GM19099 (cell line): Measurements from ENCODE around the gene RAG1.

Source experiments
- POLR2A ChIP-seq: IDR thresholded peaks from 3 replicates; pipeline ENCODE4 v1.6.1; 2011; ENCODE audit warnings: low read depth; ENCODE audit not compliant: insufficient read length; ENCODE audit errors: extremely low read depth

RAG1 gene

DNA sequence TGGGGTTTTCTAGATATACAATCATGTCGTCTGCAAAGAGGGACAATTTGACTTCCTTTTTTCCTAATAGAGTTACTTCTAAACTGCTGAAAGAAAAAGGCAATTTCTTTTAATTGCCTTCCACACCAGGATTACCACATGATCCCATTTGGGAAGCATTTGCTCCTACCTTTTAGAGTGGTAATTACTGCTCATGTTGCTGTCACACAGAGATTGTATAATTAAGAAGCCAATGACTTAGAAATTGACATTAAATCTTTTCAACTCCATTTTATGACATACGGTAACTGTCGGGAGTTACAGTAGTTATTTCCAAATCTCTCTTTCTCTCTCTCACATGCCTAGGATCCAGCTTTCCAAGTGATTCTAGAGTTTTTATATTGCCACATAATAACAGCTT is 48.0 kb downstream of the RAG1 start:
- no peak for TF ChIP-seq POLR2A

DNA sequence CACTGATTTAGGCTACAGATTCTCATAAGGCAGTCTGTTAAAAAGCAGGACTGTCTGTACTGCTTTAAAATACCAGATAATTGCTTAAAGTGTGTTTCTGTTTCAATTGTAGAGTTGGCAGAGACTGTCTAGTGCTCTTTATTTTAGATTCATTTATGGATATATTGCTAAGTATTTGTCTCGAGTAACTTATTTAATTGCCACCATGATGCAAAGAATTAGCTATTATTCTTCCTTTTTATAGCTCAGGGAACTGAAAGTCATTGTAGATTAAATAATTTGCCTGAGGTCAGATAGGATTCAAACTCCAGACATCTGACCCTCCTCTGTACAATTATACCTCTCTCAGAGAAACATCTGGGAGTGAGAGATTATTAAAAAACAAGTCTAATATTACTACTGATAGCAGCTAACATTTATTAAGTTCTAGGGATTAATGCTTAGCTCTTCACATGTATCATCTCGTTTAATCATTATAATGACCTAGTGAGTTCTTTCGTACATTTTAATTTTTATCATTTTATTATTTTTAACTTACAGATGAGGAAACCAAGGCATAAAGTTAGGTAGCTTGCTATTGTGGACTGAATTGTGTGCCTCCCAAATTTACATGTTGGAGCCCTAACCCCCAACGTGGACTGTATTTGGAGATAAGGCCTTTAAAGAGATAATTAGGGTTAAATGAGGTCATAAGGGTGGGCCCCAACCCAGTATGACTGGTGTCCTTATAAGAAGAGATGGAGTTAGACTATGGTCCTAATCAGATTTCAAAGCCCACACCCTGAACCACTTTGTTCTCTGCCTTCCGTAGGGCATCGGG is 49.9 kb downstream of the RAG1 start:
- TF ChIP-seq POLR2A = no peak

DNA sequence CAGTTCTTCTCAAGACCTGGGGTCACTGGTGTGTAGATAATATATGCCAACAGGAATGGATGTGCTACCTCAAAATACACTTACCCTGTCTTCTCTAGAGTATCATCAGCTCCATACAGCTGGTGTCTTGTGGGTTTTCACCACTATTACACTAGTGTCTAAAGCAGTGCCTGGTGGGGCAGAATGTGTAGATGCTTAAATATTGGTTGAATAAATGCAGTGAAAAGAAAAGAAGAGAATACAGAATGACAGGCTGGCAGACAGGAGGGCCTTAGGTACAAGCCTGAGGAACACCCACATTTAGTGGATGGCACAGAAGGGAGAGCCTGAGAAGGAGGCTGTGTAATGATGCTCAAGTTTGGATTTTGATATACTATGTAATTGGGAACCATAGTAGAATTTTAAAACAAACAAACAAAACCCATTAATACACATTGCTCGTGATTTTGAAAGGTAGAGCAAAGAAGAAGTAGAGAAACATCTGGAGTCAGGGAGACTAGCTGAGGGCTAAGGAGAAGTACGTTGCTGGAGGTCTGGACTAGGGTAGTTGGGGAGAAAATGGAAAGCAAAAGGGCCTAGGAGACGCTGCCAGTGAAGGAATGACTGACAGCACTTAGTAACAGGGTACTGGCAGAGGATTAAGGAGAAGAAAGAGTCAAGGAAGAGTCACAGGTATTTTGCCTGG is 50.7 kb downstream of the RAG1 start:
- TF ChIP-seq POLR2A = no peak

DNA sequence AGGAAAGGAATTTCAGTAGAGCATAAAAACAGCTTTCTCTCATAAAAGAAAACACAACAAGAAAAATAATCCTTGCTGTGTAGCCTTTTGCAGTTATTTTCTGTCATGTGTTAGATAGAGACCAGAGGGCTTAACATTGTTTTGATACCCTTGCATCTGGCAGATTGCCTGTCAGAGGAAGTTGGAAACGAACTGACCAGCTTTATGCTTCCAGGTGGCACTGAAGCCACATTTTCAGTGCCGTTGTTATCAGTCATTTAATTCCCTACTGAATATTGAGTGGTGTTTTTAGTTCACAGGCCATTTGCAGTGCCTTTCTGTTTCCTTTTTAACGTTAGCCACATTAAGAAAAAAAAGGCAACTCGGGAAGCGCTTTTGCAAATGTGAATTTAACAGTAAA is 51.7 kb downstream of the RAG1 start:
- TF ChIP-seq POLR2A = no peak

DNA sequence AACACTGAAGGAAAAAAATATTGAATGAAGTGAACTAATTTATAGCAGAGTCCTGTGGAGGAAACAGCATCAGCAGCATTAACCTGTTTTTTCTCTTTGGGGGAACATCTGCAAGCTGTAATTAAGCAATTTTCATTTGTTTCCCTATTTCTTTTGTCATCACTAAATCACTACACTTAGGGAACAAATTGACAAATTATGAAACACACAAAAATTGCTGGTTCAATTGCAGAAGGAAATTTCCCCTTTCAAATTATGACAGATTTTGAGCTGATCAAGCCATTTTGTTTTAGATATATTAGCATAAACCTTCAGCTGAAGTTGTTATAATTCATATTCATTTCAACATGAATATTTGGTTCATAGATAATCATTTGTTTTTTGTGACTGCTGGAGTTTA is 52.4 kb downstream of the RAG1 start:
- TF ChIP-seq POLR2A = no peak

DNA sequence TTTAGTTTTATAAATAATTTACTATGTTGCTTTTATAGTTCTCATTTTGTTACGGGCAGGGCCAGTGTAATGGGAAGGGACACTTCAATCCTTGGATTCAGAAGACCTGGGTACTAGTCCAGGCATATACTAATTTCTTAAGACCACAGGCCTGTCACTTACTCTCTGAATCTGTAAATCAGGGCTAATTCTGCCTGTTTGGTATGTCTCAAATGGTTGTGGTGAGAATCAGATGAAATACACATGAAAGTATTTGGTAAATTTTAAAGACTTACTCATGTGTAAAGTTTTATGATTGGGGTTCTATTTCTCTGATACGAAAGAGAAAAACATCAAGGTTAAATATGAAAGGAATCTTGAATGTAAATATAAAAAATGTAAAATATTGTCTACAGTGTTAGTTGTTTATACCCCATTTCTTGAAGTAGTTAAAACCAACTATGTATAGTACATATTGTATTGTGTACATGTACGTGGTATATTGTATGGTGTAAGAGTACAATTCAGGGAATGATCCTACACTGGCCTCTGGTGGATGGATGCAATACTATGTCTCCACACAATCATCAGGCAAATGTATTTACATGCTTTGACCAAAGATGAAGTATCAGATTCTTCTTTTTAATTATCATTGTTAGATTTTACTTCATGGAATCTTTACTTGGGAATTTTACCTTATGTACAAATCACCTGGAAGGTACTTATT is 54.8 kb downstream of the RAG1 start:
- no peak for TF ChIP-seq POLR2A

DNA sequence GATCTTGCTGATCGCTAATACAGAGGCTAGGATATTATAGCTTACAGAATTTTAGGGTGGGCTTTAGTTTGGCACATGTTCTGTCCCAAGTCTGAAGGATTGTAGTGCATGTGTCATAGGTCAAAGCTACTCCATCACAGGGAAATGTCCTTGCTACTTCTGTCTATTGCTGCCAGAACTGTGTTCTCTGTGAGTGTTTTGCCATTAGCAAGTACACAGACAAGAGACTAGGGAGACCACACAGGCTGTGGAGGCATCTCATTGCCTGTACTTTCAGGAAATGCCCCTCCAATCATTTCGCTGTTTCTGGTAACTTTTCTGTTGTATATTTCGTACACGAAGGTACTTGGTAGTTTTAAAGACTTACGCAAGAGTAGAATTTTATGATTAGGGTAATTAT is 55.7 kb downstream of the RAG1 start:
- no peak for TF ChIP-seq POLR2A

DNA sequence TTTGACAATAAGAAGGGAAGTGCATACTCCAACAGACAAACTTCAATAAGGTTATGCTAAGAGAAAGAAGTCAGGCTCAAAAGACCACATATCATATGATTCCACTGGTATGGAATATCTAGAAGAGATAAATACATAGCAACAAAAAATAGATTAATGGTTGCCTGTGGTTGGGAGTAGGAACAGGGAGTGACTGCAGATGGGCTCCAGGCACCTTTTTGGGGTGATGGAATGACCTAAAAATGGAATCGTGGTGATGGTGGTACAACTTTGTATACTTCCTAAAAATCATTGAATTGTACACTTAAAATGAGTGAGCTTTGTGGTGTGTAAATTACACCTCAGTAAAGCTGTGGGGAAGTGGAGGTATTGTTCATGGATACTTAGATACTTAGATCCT is 59.2 kb downstream of the RAG1 start:
- no peak for TF ChIP-seq POLR2A

DNA sequence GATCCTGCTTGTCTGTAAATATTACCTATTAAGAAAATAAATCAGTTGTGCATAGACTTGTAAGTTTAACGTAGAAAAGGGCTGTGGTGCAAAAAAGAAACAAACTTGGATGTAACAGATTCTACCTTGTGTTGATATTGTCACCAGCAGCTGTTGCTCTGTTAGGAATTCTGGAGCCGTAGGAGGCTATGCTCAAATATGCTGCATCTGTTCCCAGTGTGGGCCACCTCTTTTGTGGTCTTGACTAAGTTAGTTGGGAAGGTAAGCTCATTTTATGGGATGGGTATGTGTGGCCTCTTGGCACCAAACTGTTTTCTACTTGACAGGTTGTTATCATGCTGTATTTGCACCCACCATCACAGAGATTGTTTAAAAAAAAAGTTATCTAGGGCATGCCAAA is 59.7 kb downstream of the RAG1 start:
- TF ChIP-seq POLR2A = no peak

DNA sequence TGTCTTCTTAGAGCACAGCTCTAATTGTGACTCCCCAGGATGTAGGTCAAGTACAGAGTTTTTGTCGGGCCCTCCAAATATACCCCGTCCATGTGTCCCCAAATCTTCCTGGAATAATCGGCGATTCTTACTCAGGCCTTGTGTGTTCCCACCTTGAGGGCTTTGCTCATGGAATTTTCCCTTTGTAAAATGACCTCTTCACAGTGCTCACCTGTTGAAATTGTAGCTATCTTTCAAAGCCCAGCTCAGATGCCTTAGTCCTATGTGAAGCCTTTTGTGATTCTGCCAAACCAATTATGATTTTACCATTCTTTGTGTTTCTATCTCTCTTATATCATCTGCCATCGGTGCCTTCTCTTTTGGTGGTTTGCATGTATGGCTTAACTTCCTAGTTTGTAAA is 60.3 kb downstream of the RAG1 start:
- no peak for TF ChIP-seq POLR2A

DNA sequence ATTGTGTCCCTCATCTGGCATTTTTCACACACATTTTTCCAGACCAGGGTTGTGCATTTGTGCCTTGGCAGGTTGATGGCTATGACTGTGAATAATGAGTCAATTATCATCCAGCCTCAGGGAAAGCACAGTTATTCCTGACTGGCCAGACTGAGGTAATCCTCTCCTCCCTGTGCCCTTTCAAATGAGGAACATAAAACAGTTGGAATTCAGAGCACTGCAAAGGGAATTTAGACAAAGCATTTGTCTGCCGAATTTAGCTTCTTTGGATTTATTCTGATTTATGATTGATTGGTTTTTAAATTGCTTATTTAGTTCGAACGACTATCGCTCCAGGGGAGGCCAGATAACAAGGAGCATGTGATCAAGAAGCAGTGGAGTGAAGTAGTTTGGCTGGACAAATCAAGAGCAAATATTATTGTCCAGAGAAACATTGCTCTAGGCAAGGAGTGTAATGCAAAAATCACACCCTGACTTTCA is 61.0 kb downstream of the RAG1 start:
- no peak for TF ChIP-seq POLR2A
